ENCODE results near the gene PPA1.
A peak's percentile ranks its signal among the peaks of the same experiment; 100 is the strongest.

PPA1 gene

DNA sequence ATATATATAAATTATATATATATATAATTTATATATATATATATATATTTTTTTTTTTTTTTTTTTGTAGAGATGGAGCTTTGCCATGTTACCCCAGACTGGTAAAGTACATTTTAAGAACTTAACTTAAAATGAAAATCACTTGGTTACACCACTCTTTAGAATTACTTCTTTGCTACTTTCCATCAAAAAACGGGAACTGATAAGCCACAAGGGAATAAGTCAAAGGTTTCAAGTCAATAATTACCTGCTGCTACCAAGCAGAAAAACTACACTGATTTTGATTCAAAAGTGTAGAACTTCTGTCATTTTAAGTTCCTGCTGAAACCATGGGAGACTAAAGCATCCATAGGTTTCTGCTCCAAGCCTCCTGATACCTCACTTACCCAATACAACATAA is 12.2 kb downstream of the PPA1 start:
- FAIRE-seq (no peak), DNase-seq (ENCODE audit: insufficient read length, low spot score) (no peak)
- TF ChIP-seq SPI1 (IDR thresholded peaks at IDR 0.05; ENCODE audit: low read depth, low read length) (peak; percentile 70), POLR2AphosphoS5 (IDR thresholded peaks at IDR 0.05; ENCODE audit: low read depth, low read length) (no peak)

DNA sequence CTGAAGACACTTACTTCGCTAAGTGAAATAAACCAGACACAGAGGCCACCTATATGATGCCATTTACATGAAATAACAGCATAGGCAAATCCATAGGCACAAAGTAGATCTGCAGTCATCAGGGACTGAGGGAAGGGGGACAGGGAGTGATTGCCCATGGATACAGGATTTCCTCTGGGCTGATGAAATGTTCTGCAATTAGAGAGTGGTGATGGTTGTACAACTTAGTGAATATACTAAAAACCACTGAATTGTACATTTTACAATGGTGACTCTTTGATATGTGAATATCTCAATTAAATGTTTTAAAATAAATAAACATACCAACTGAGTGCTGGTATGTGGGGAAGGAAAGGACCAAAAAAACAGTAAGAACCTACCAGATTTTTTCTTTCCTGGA is 20.4 kb downstream of the PPA1 start:
- DNase-seq (ENCODE audit: insufficient read length, low spot score), result no peak
- peak; percentile 13 for FAIRE-seq
- no peak for TF ChIP-seq PAX5 (IDR thresholded peaks at IDR 0.05; ENCODE audit: insufficient read depth, low read length, severe bottlenecking)
- no peak for TF ChIP-seq POLR2A (IDR thresholded peaks at IDR 0.05; ENCODE audit: low read depth, low read length)
- TF ChIP-seq POU2F2 (IDR thresholded peaks at IDR 0.05; ENCODE audit: low read depth, low read length), result no peak
- TF ChIP-seq POLR2AphosphoS5 (IDR thresholded peaks at IDR 0.05; ENCODE audit: low read depth, low read length), result no peak
- no peak for TF ChIP-seq SPI1 (IDR thresholded peaks at IDR 0.05; ENCODE audit: low read depth, low read length)
- no peak for TF ChIP-seq TAF1 (IDR thresholded peaks at IDR 0.05; ENCODE audit: low read depth, low read length)

DNA sequence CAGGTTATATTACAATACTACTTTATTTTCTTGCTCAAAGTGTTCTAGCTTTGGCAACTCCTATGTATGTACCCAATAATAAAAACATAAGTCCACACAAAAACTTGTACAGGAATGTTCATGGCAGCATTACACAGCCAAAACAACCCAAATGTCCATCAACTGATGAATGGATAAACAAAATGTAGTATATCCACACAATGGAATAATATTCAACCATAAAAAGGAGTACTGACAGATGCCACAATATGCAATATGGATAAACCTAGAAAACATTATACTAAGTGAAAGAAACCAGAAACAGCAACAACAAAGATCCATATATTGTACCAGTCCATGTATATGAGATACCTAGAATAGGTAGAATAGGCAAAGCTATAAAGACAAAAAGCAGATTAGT is 21.0 kb downstream of the PPA1 start:
- TF ChIP-seq SPI1 (IDR thresholded peaks at IDR 0.05; ENCODE audit: low read depth, low read length), result no peak
- TF ChIP-seq PAX5 (IDR thresholded peaks at IDR 0.05; ENCODE audit: insufficient read depth, low read length, severe bottlenecking), result no peak
- no peak for TF ChIP-seq POLR2AphosphoS5 (IDR thresholded peaks at IDR 0.05; ENCODE audit: low read depth, low read length)
- TF ChIP-seq POU2F2 (IDR thresholded peaks at IDR 0.05; ENCODE audit: low read depth, low read length), result no peak
- TF ChIP-seq POLR2A (IDR thresholded peaks at IDR 0.05; ENCODE audit: low read depth, low read length), result no peak
- no peak for TF ChIP-seq TAF1 (IDR thresholded peaks at IDR 0.05; ENCODE audit: low read depth, low read length)
- FAIRE-seq (no peak), DNase-seq (ENCODE audit: insufficient read length, low spot score) (no peak)

DNA sequence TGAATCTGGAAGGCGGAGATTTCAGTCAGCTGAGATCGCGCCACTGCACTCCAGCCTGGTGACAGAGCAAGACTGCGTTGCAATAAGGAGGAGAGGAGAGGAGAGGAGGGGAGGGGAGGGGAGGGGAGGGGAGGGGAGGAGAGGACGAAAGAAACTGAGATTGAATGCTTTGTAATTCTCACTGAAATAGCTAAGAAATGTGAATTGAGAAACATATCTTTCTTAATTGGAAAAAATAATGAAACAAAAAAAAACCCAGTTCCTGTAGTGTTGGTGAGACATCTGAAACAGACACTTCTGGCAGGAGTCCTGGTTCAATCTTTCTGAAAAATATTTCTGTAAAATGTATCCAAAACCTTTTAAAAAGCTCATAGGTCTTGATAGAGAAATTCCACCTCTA is 26.5 kb downstream of the PPA1 start:
- DNase-seq (ENCODE audit: insufficient read length, low spot score), result no peak
- no peak for TF ChIP-seq SPI1 (IDR thresholded peaks at IDR 0.05; ENCODE audit: low read depth, low read length)
- TF ChIP-seq TAF1 (IDR thresholded peaks at IDR 0.05; ENCODE audit: low read depth, low read length), result no peak
- no peak for TF ChIP-seq POU2F2 (IDR thresholded peaks at IDR 0.05; ENCODE audit: low read depth, low read length)
- TF ChIP-seq PAX5 (IDR thresholded peaks at IDR 0.05; ENCODE audit: insufficient read depth, low read length, severe bottlenecking), result no peak
- TF ChIP-seq POLR2A (IDR thresholded peaks at IDR 0.05; ENCODE audit: low read depth, low read length), result no peak
- TF ChIP-seq POLR2AphosphoS5 (IDR thresholded peaks at IDR 0.05; ENCODE audit: low read depth, low read length), result no peak
- no peak for FAIRE-seq

DNA sequence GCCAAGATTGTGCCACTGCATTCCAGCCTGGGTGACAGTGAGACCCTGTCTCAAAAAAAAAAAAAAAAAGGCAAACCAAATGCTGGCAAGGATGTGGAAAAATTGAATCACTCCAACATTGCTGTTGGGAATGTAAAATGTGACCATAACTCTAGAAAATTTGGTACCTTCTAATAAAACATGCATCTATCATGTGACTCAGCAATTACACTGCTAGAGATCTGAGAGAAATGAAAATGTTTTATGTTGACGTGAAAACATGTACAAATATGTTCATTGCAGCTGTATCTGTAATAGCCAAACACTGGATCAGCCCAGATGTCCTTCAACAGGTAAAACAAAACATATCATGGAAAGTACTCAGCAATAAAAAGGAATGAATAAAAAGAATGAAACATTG is 32.1 kb downstream of the PPA1 start:
- no peak for FAIRE-seq
- DNase-seq (ENCODE audit: insufficient read length, low spot score), result no peak
- TF ChIP-seq PAX5 (IDR thresholded peaks at IDR 0.05; ENCODE audit: insufficient read depth, low read length, severe bottlenecking), result no peak
- TF ChIP-seq TAF1 (IDR thresholded peaks at IDR 0.05; ENCODE audit: low read depth, low read length), result no peak
- TF ChIP-seq POU2F2 (IDR thresholded peaks at IDR 0.05; ENCODE audit: low read depth, low read length), result no peak
- no peak for TF ChIP-seq POLR2A (IDR thresholded peaks at IDR 0.05; ENCODE audit: low read depth, low read length)
- TF ChIP-seq POLR2AphosphoS5 (IDR thresholded peaks at IDR 0.05; ENCODE audit: low read depth, low read length), result no peak
- no peak for TF ChIP-seq SPI1 (IDR thresholded peaks at IDR 0.05; ENCODE audit: low read depth, low read length)

DNA sequence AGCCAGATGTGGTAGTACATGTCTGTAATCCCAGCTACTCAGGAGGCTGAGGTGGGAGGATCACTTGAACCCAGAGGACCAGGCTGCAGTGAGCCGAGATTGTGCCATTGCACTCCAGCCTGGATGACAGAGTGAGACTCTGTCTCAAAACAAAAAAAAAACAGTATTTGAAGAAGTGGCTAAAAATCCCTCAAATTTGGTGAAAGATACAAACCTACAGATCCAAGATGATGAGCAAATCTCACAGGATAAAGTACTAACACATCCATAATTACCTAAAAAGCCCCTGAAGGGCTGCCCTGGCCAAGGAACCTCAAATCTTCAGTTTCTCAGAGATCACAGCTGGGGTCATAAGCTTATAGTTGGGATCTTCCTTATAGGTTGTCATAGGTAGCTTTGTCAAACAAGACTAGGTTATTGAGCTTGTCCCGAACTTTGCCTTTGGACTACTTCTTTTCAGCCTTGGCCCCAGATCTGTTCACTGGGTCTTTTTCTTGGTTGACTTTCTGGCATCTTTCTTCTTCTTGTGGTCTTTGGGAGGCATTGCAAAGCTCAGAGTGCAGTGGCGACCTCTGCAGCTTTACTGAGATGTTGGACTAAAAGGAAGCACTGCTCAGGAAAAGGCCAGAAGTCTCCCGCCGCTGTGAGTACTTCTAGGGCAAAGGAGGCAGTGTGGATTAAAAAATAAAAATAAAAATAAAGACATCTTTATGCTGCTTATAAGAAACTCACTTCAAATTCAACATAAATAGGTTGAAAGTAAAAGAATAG is 34.3 kb downstream of the PPA1 start:
- TF ChIP-seq POLR2A (IDR thresholded peaks at IDR 0.05; ENCODE audit: low read depth, low read length), result no peak
- no peak for TF ChIP-seq POU2F2 (IDR thresholded peaks at IDR 0.05; ENCODE audit: low read depth, low read length)
- no peak for TF ChIP-seq TAF1 (IDR thresholded peaks at IDR 0.05; ENCODE audit: low read depth, low read length)
- no peak for TF ChIP-seq PAX5 (IDR thresholded peaks at IDR 0.05; ENCODE audit: insufficient read depth, low read length, severe bottlenecking)
- TF ChIP-seq POLR2AphosphoS5 (IDR thresholded peaks at IDR 0.05; ENCODE audit: low read depth, low read length), result no peak
- TF ChIP-seq SPI1 (IDR thresholded peaks at IDR 0.05; ENCODE audit: low read depth, low read length), result no peak
- DNase-seq (ENCODE audit: insufficient read length, low spot score) (no peak), FAIRE-seq (no peak)

DNA sequence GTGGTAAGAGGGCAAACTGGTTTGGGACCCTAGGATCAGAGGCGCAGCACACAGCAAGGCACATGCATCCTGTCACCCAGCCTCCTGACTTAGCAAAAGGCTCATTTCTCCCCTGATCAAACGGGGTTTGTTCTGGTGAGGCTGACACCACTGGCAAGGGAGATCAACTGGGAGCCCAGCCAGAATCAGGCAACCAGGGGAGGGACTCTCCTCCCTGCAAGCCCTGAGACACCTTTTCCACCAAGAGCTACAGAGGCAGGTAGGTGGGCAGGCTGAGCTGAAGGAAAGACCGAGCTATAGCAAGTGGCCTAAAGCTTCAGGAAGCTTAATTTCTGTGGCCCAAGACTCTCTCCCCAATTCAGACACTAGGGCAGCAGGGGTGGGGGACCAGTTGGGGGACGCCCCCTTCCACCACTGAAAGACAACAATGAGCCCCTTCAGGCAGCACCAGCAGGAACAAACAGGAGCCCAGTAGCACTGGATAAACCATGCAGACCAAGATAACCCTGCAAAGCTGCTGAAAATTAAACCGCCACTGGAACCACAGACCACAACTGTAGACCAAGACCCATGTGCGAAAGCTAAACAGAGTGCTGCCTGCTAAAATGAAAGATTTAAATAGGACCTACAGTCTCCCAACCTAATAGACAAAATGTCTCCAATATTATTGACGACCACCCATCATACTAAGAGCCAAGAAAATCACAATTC is 35.8 kb downstream of the PPA1 start:
- no peak for DNase-seq (ENCODE audit: insufficient read length, low spot score)
- TF ChIP-seq POLR2AphosphoS5 (IDR thresholded peaks at IDR 0.05; ENCODE audit: low read depth, low read length), result no peak
- no peak for TF ChIP-seq POU2F2 (IDR thresholded peaks at IDR 0.05; ENCODE audit: low read depth, low read length)
- TF ChIP-seq TAF1 (IDR thresholded peaks at IDR 0.05; ENCODE audit: low read depth, low read length), result no peak
- no peak for TF ChIP-seq PAX5 (IDR thresholded peaks at IDR 0.05; ENCODE audit: insufficient read depth, low read length, severe bottlenecking)
- TF ChIP-seq SPI1 (IDR thresholded peaks at IDR 0.05; ENCODE audit: low read depth, low read length), result no peak
- no peak for TF ChIP-seq POLR2A (IDR thresholded peaks at IDR 0.05; ENCODE audit: low read depth, low read length)
- no peak for FAIRE-seq

DNA sequence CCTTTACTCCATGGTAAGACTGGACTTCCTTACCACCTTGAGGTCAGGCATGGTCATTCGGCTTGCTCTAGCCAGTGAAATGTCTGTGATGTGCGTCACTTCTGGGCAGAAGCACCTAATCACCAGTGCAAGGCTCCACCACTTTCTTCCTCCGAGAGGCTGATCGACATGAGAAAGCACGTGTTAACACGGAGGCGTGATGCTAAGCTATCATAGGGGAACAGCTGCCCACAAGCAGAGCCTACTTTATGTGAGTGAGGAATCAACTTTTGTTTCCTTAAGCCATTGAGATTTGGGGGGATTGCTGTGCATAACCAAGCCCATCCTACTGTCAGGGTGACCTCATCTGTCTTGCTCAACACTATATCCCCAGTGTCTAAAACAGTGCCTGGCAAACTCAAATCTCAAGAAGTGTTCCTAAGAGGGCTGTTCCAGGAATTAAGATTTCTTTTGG is 39.8 kb downstream of the PPA1 start:
- FAIRE-seq, result no peak
- no peak for DNase-seq (ENCODE audit: insufficient read length, low spot score)
- no peak for TF ChIP-seq TAF1 (IDR thresholded peaks at IDR 0.05; ENCODE audit: low read depth, low read length)

GRCh38 chr10:70192326-70192968 is 40.8 kb downstream of the PPA1 start:
- DNase-seq (ENCODE audit: insufficient read length, low spot score) (no peak), FAIRE-seq (no peak)
- TF ChIP-seq PAX5 (IDR thresholded peaks at IDR 0.05; ENCODE audit: insufficient read depth, low read length, severe bottlenecking) (no peak), TAF1 (IDR thresholded peaks at IDR 0.05; ENCODE audit: low read depth, low read length) (no peak), SPI1 (IDR thresholded peaks at IDR 0.05; ENCODE audit: low read depth, low read length) (no peak)

- TF ChIP-seq POU2F2 (IDR thresholded peaks at IDR 0.05; ENCODE audit: low read depth, low read length), result no peak
- no peak for TF ChIP-seq POLR2A (IDR thresholded peaks at IDR 0.05; ENCODE audit: low read depth, low read length)
- TF ChIP-seq SPI1 (IDR thresholded peaks at IDR 0.05; ENCODE audit: low read depth, low read length), result no peak
- TF ChIP-seq TAF1 (IDR thresholded peaks at IDR 0.05; ENCODE audit: low read depth, low read length), result no peak
- no peak for TF ChIP-seq PAX5 (IDR thresholded peaks at IDR 0.05; ENCODE audit: insufficient read depth, low read length, severe bottlenecking)
- no peak for TF ChIP-seq POLR2AphosphoS5 (IDR thresholded peaks at IDR 0.05; ENCODE audit: low read depth, low read length)
- FAIRE-seq, result no peak
- no peak for DNase-seq (ENCODE audit: insufficient read length, low spot score)
These were observed 41.3 kb downstream of the PPA1 start for GRCh38 chr10:70191972-70192305.
